Neural progenitor cell (in vitro differentiated cells): Measurements from ENCODE around the gene AEBP2.

Source experiments
- CTCF ChIP-seq: fragments of 200-600 bp; sonication (generic); IDR thresholded peaks from 2 replicates; pipeline ENCODE4 v1.5.1; 2017; ENCODE audit warnings: antibody characterized with exemption, mild to moderate bottlenecking
- EZH2 ChIP-seq: fragments of 200-600 bp; sonication (generic); IDR thresholded peaks from 2 replicates; pipeline ENCODE4 v1.6.1; 2017; ENCODE audit warnings: antibody characterized with exemption, mild to moderate bottlenecking, moderate library complexity
- EZH2phosphoT487 ChIP-seq: fragments of 200-600 bp; sonication (generic); IDR thresholded peaks from 2 replicates; pipeline ENCODE4 v1.6.1; 2017; ENCODE audit warnings: antibody characterized with exemption

- no peak for TF ChIP-seq CTCF
- no peak for TF ChIP-seq EZH2phosphoT487
- no peak for TF ChIP-seq EZH2
Observed at GRCh38 chr12:19506497-19506896, 67.2 kb downstream of the AEBP2 start.
